A549 treated with AZD9567 at 1 μM for 4 hours (cell line): Measurements from ENCODE around the gene DCDC2. TPM values are rescaled to one million over a fixed set of nuclear protein-coding genes. Genes with fewer than 3 reads are reported as not detected.

Source experiments
- total RNA-seq: library from RNA; stranded (reverse); fragments of 200-300 nt; extraction: Qiagen RNA extraction; gene quantifications from 5 replicates; pipeline ENCODE4 v1.2.3, GENCODE V29; 2022; ENCODE audit not compliant: insufficient read depth

DCDC2 gene
- 1.8 to 3.9 TPM (median 2.5 TPM) in 5 replicates for total RNA-seq

DNA sequence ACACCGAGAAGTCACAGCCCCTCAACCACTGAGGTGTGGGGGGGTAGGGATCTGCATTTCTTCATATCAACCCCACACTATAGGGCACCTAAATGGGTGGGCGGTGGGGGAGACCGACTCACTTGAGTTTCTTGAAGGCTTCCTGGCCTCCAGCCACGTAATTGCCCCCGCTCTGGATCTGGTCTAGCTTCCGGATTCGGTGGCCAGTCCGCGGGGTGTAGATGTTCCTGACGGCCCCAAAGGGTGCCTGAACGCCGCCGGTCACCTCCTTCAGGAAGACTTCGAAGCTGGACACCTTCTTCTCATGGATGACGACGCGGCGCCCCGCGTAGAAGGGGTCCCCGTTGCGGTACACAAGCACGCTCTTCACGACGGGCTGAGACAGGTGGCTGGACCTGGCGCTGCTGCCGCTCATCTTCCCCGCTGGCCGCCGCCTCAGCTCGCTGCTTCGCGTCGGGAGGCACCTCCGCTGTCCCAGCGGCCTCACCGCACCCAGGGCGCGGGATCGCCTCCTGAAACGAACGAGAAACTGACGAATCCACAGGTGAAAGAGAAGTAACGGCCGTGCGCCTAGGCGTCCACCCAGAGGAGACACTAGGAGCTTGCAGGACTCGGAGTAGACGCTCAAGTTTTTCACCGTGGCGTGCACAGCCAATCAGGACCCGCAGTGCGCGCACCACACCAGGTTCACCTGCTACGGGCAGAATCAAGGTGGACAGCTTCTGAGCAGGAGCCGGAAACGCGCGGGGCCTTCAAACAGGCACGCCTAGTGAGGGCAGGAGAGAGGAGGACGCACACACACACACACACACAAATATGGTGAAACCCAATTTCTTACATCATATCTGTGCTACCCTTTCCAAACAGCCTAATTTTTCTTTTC is at the start of gene DCDC2:
Gene DCDC2, minus strand, starts transcription at position 724 of the 883 bp plus-strand sequence. Its CDS starts 309 bp downstream, at position 415.

DNA sequence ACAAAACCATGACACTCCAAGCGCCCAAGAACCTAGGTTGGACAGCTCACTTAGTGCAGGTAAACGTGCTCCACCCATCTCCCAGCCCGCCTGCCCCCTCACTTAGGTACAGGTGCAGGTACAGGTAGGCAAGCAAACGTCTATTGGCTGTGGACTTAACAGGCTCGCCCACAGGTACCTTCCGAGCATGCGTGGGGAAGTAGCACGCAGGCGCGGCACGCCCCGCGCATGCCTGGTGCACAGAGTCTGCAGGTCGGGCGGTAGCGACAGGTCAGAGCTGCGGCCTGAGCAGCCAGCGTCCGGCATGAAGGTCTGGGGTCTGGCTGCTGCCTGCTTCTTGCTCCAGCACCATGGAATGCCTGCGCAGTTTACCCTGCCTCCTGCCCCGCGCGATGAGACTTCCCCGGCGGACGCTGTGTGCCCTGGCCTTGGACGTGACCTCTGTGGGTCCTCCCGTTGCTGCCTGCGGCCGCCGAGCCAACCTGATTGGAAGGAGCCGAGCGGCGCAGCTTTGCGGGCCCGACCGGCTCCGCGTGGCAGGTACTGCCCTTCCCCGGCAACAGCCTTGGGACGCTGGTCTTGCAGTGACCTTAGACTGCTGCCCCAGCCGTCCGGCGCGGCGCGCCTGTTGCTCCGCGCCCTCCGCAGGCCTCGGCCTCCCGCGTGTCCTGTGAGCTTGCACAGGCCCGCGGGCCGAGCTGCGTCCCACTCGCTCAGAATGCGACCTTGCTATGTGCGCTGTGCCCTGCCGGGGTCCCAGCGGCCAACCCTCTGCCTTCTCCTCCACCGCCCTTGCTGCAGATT is 45.0 kb upstream of the DCDC2 start, which contains the start of gene MRS2:
Gene MRS2, plus strand, starts transcription at position 240 of the 804 bp plus-strand sequence. Its CDS starts 111 bp downstream, at position 351.

DNA sequence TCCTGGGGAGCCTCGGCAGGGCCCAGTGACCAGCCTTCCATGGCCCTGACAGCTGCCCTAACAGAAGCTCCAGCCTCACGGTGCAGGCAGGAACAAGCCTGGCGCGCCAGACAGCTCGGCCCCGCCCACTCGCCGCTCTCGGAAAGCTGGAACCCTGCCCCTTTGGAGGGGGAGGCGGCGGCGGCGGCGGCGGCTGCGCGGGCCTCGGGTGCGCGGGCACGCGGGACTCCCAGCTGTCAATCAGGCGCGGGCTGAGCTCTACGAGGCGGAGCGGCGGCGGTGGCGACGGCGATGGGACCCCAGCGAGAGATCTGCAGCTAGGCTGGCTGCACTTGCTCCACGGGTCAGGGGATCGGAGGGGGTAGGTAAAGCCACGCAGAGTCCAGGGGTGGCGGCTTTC is 231.9 kb downstream of the DCDC2 start, which contains the start of gene NRSN1:
Gene NRSN1, plus strand, starts transcription at position 236 of the 400 bp plus-strand sequence. CDS start 8,113 bp downstream, outside the sequence.

Other genes with a start within 250 kb of the DCDC2 start
- not detected in 5 replicates for gene NRSN1, start 231.8 kb downstream of the DCDC2 start, total RNA-seq
- gene MRS2, start 44.9 kb upstream of the DCDC2 start, total RNA-seq, result 18.7 to 22.7 TPM (median 21.6 TPM) in 5 replicates
- 0.84 to 1.4 TPM (median 0.98 TPM) in 4 of 5 replicates, not detected in the other for gene GPLD1, start 131.5 kb upstream of the DCDC2 start, total RNA-seq
- 7.1 to 12.6 TPM (median 7.5 TPM) in 5 replicates for gene ALDH5A1, start 136.9 kb upstream of the DCDC2 start, total RNA-seq